GM23248 (cell line): ENCODE measurements around the gene ALOX5.
"Not testable (repeated sequence)": the region's sequence is repeated elsewhere in the genome, so short reads cannot be mapped to it uniquely, and the experiment has no call there.

Source experiments
- EZH2 ChIP-seq: fragments of 200-600 bp; sonication (generic); IDR thresholded peaks from 2 replicates; pipeline ENCODE4 v1.6.1; 2018; ENCODE audit warnings: antibody characterized with exemption, mild to moderate bottlenecking; ENCODE audit not compliant: insufficient read depth, poor library complexity, severe bottlenecking
- EZH2phosphoT487 ChIP-seq: fragments of 200-600 bp; sonication (generic); IDR thresholded peaks from 2 replicates; pipeline ENCODE4 v1.6.1; 2018; ENCODE audit warnings: antibody characterized with exemption, moderate library complexity, mild to moderate bottlenecking, low read depth; ENCODE audit not compliant: insufficient read depth

DNA sequence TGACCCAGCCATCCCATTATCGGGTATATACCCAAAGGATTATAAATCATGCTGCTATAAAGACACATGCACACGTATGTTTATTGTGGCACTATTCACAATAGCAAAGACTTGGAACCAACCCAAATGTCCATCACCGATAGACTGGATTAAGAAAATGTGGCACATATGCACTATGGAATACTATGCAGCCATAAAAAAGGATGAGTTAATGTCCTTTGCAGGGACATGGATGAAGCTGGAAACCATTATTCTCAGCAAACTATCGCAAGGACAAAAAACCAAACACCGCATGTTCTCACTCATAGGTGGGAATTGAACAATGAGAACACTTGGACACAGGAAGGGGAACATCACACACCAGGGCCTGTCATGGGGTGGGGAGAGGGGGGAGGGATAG lies 41.0 kb downstream of the ALOX5 start:
- TF ChIP-seq EZH2phosphoT487, EZH2: not testable (repeated sequence)
